Osteocyte (in vitro differentiated cells): ENCODE measurements around the gene KCNIP4. TPM values are rescaled to one million over a fixed set of nuclear protein-coding genes. Genes with fewer than 3 reads are reported as not detected.

Source experiments
- DNase-seq: peaks from one replicate; pipeline ENCODE4 v3.0.0; 2021; ENCODE audit warnings: mixed read lengths; ENCODE audit not compliant: unreplicated experiment; ENCODE audit errors: extremely low spot score
- H3K27ac Mint-ChIP-seq: one replicate; pipeline ENCODE4 v1.8.0; 2021; ENCODE audit warnings: mild to moderate bottlenecking, mixed read lengths; ENCODE audit not compliant: unreplicated experiment
- H3K27me3 Mint-ChIP-seq: one replicate; pipeline ENCODE4 v1.8.0; 2021; ENCODE audit warnings: mixed read lengths; ENCODE audit not compliant: unreplicated experiment
- H3K36me3 Mint-ChIP-seq: one replicate; pipeline ENCODE4 v1.8.0; 2021; ENCODE audit warnings: mixed read lengths; ENCODE audit not compliant: unreplicated experiment
- H3K4me1 Mint-ChIP-seq: one replicate; pipeline ENCODE4 v1.8.0; 2021; ENCODE audit warnings: mixed read lengths; ENCODE audit not compliant: unreplicated experiment
- H3K4me3 Mint-ChIP-seq: one replicate; pipeline ENCODE4 v1.8.0; 2021; ENCODE audit warnings: mild to moderate bottlenecking, moderate library complexity, mixed read lengths; ENCODE audit not compliant: unreplicated experiment
- H3K9me3 Mint-ChIP-seq: one replicate; pipeline ENCODE4 v1.8.0; 2021; ENCODE audit warnings: mixed read lengths; ENCODE audit not compliant: unreplicated experiment
- CTCF ChIP-seq: fragments of 200-600 bp; sonication (generic); IDR thresholded peaks from 2 replicates; pipeline ENCODE4 v1.5.0; 2021; ENCODE audit warnings: antibody characterized with exemption, mild to moderate bottlenecking, moderate library complexity
- total RNA-seq: library from RNA; stranded (reverse); gene quantifications from 2 replicates; pipeline ENCODE4 v1.2.1, GENCODE V29; 2021

Gene KCNIP4
- total RNA-seq, 1 donor from 2014 or later: 0.24 TPM

GRCh38 chr4:21032089-21032645, 916.4 kb downstream of the KCNIP4 start:
- H3K9me3 Mint-ChIP-seq: no peaks in the 10 kb centered on the region
- H3K4me3 Mint-ChIP-seq: no peak overlapping the region
- no peaks in the 10 kb centered on the region for H3K36me3 Mint-ChIP-seq
- DNase-seq: no peak
- no peak for TF ChIP-seq CTCF
- no peak overlapping the region for H3K27ac Mint-ChIP-seq
- no peaks in the 10 kb centered on the region for H3K4me1 Mint-ChIP-seq
- no peaks in the 10 kb centered on the region for H3K27me3 Mint-ChIP-seq

GRCh38 chr4:21018817-21019216, 929.8 kb downstream of the KCNIP4 start:
- no peak for DNase-seq
- Mint-ChIP-seq H3K4me1 (no peaks in the 10 kb centered on the region), H3K27ac (no peak overlapping the region), H3K36me3 (no peaks in the 10 kb centered on the region), H3K9me3 (peaks cover 16% of the 10 kb centered on the region), H3K4me3 (no peak overlapping the region), H3K27me3 (no peaks in the 10 kb centered on the region)
- TF ChIP-seq CTCF: no peak

- Mint-ChIP-seq H3K36me3 (no peaks in the 10 kb centered on the region), H3K27me3 (no peaks in the 10 kb centered on the region), H3K27ac (no peak overlapping the region), H3K4me1 (no peaks in the 10 kb centered on the region), H3K9me3 (peaks cover 30% of the 10 kb centered on the region), H3K4me3 (no peak overlapping the region)
- no peak for TF ChIP-seq CTCF
- DNase-seq: no peak
Observed at GRCh38 chr4:21013501-21013900, 935.1 kb downstream of the KCNIP4 start.

GRCh38 chr4:21012851-21013331, 935.7 kb downstream of the KCNIP4 start:
- Mint-ChIP-seq H3K4me1 (no peaks in the 10 kb centered on the region), H3K27me3 (no peaks in the 10 kb centered on the region), H3K36me3 (no peaks in the 10 kb centered on the region), H3K27ac (no peak overlapping the region), H3K9me3 (peaks cover 25% of the 10 kb centered on the region), H3K4me3 (no peak overlapping the region)
- no peak for DNase-seq
- no peak for TF ChIP-seq CTCF

GRCh38 chr4:21011106-21011505, 937.5 kb downstream of the KCNIP4 start:
- no peak for DNase-seq
- Mint-ChIP-seq H3K36me3 (no peaks in the 10 kb centered on the region), H3K4me3 (no peak overlapping the region), H3K4me1 (no peaks in the 10 kb centered on the region), H3K27ac (no peak overlapping the region), H3K27me3 (no peaks in the 10 kb centered on the region), H3K9me3 (peaks cover 28% of the 10 kb centered on the region)
- TF ChIP-seq CTCF: no peak
